ENCODE results near the gene MPIG6B. TPM values are rescaled to one million over a fixed set of nuclear protein-coding genes. Genes with fewer than 3 reads are reported as not detected.

MPIG6B gene
- total and polyA plus RNA-seq, 8 donors = 0.05 to 0.06 TPM; not detected in 6

- Histone ChIP-seq H3K4me1 (peaks cover 22 to 30% (median 29%) of the 10 kb centered on the region in 3 donors), H3K36me3 (no peaks in the 10 kb centered on the region)
- intact Hi-C loops (cut with DNase I) = no loop called here
These were observed 16.6 kb downstream of the MPIG6B start, which contains the start of gene MSH5 for GRCh38 chr6:31739639-31740396. Gene MSH5 (plus strand): TSS chr6:31740005. CDS start chr6:31740467, 462 bp downstream.

GRCh38 chr6:31740397-31741223, 17.4 kb downstream of the MPIG6B start:
- ATAC-seq = no peak
- FAIRE-seq = no peak
- WGBS, 2 donors = 22 to 24% methylated on average over 29 of the region's 29 CpGs
- intact Hi-C loops (cut with DNase I) = no loop called here
- Histone ChIP-seq H3K4me1 (peaks cover 22 to 30% (median 29%) of the 10 kb centered on the region in 3 donors), H3K9me3 (no peaks in the 10 kb centered on the region), H3K36me3 (no peaks in the 10 kb centered on the region), H3K4me3 (peak overlapping the region; percentile 54 to 80 (median 63)), H3K27ac (peak overlapping the region in 3 of 4 donors; percentile 63 to 92 (median 89)), H3K27me3 (no peaks in the 10 kb centered on the region)
- no peak for DNase-seq
- TF ChIP-seq, protein P1, sequence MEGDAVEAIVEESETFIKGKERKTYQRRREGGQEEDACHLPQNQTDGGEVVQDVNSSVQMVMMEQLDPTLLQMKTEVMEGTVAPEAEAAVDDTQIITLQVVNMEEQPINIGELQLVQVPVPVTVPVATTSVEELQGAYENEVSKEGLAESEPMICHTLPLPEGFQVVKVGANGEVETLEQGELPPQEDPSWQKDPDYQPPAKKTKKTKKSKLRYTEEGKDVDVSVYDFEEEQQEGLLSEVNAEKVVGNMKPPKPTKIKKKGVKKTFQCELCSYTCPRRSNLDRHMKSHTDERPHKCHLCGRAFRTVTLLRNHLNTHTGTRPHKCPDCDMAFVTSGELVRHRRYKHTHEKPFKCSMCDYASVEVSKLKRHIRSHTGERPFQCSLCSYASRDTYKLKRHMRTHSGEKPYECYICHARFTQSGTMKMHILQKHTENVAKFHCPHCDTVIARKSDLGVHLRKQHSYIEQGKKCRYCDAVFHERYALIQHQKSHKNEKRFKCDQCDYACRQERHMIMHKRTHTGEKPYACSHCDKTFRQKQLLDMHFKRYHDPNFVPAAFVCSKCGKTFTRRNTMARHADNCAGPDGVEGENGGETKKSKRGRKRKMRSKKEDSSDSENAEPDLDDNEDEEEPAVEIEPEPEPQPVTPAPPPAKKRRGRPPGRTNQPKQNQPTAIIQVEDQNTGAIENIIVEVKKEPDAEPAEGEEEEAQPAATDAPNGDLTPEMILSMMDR (IDR thresholded peaks at IDR 0.05) = no peak

More at GRCh38 chr6:31739639-31740396, 16.6 kb downstream of the MPIG6B start, which contains the start of gene MSH5:
- Histone ChIP-seq H3K9me3 (no peaks in the 10 kb centered on the region), H3K27ac (peak within 1 kb of the TSS; percentile 9 to 92 (median 86)), H3K27me3 (no peaks in the 10 kb centered on the region), H3K4me3 (peak within 1 kb of the TSS; percentile 54 to 80 (median 63))
- FAIRE-seq = no peak
- WGBS, 2 donors = 0 to 1% methylated on average over 56 to 58 of the region's 58 CpGs
- TF ChIP-seq, protein P1 (IDR thresholded peaks at IDR 0.05) = no peak
- peak; percentile 86 to 92 (median 89) for ATAC-seq
- DNase-seq = peak; percentile 94 to 98 (median 98)

- intact Hi-C loops (cut with DNase I) = no loop called here
- TF ChIP-seq, protein P1 (IDR thresholded peaks at IDR 0.05) = no peak
- Histone ChIP-seq H3K27ac (no peak overlapping the region), H3K36me3 (no peaks in the 10 kb centered on the region), H3K9me3 (no peaks in the 10 kb centered on the region), H3K4me3 (no peak overlapping the region), H3K27me3 (no peaks in the 10 kb centered on the region), H3K4me1 (peaks cover 20 to 26% (median 26%) of the 10 kb centered on the region in 3 donors)
- DNase-seq (no peak), ATAC-seq (no peak), FAIRE-seq (no peak)
- WGBS, 2 donors = 61 to 69% methylated on average over 2 of the region's 2 CpGs
These were observed 18.6 kb downstream of the MPIG6B start for GRCh38 chr6:31741815-31742214.

DNA sequence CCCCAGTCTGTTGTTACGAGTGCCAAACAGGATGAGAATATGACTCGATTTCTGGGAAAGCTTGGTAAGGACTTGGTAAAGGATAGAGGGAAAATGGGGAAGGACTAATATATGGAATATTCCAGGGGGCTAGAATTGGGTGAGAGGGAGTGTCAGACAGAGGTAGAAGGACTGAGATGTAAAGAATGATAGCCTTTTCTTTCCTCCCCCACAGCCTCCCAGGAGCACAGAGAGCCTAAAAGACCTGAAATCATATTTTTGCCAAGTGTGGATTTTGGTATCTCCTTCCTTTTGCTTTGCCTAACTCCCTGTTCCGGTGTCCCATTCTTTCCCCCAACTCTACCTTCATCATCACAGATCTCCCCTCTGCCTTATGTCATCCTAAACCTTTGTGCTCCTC, 19.7 kb downstream of the MPIG6B start:
- TF ChIP-seq, protein P1 (IDR thresholded peaks at IDR 0.05) = no peak
- 87 to 95% methylated on average over 3 of the region's 3 CpGs for WGBS, 2 donors
- H3K4me1 ChIP-seq = peaks cover 9 to 17% (median 15%) of the 10 kb centered on the region in 3 donors
- no peak overlapping the region for H3K4me3 ChIP-seq
- no peak overlapping the region for H3K27ac ChIP-seq
- ATAC-seq (no peak), DNase-seq (no peak), FAIRE-seq (no peak)
- H3K36me3 ChIP-seq = no peaks in the 10 kb centered on the region
- H3K27me3 ChIP-seq = no peaks in the 10 kb centered on the region
- H3K9me3 ChIP-seq = no peaks in the 10 kb centered on the region
- intact Hi-C loops (cut with DNase I) = no loop called here
